IMR-90 (cell line): Measurements from ENCODE around the gene PTPRG. TPM values are rescaled to one million over a fixed set of nuclear protein-coding genes. Genes with fewer than 3 reads are reported as not detected.

Experiments
- ATAC-seq: fragments of 200-7000 bp; cut with Tn5 transposase; 2 replicates; pipeline ENCODE4 v1.9.1; 2020; ENCODE audit warnings: low read depth, mild to moderate bottlenecking, moderate library complexity
- BruUV-seq: library from RNA; stranded (reverse); fragments of 400-500 nt; replicated peaks from 2 replicates; lab custom pipeline; 2021; lab: Mats Ljungman, UMichigan
- CTCF ChIA-PET: fragments of 300-600 bp; formaldehyde crosslinking; extraction: SDS; loops from one replicate; lab custom pipeline; 2021; ENCODE audit warnings: antibody characterized with exemption; lab: Yijun Ruan, JAX
- POLR2A ChIA-PET: fragments of 300-600 bp; sonication (Branson Sonifier 250); formaldehyde crosslinking; loops from one replicate; lab custom pipeline; 2022; ENCODE audit warnings: antibody characterized with exemption; ENCODE audit not compliant: unreplicated experiment; lab: Charles Lee
- DNase-seq: peaks from one replicate; pipeline ENCODE4 v3.0.0; 2013
- H2AFZ ChIP-seq: replicated peaks from 2 replicates; pipeline ENCODE3; 2013; ENCODE audit warnings: low read length, mild to moderate bottlenecking; ENCODE audit not compliant: poor library complexity
- H2AK5ac ChIP-seq: 2 replicates; pipeline ENCODE4 v1.6.1; 2013; ENCODE audit warnings: low read depth, low read length, inconsistent platforms
- H2AK9ac ChIP-seq: replicated peaks from 2 replicates; pipeline ENCODE3; 2013; ENCODE audit warnings: mild to moderate bottlenecking, low read depth, low read length, moderate library complexity; ENCODE audit not compliant: poor library complexity
- H2BK120ac ChIP-seq: 2 replicates; pipeline ENCODE4 v1.6.1; 2013; ENCODE audit warnings: low read depth, low read length, inconsistent platforms
- H2BK15ac ChIP-seq: 3 replicates; pipeline ENCODE4 v1.6.1; 2013; ENCODE audit warnings: low read depth, low read length, inconsistent platforms
- H2BK20ac ChIP-seq: 2 replicates; pipeline ENCODE4 v1.6.1; 2013; ENCODE audit warnings: low read depth, mild to moderate bottlenecking, inconsistent platforms, low read length, moderate library complexity
- H2BK5ac ChIP-seq: 2 replicates; pipeline ENCODE4 v1.6.1; 2013; ENCODE audit warnings: mild to moderate bottlenecking, low read depth, low read length, inconsistent platforms; ENCODE audit not compliant: poor library complexity, severe bottlenecking
- H3K14ac ChIP-seq: replicated peaks from 2 replicates; pipeline ENCODE4 v1.6.1; 2013; ENCODE audit warnings: low read depth, low read length, inconsistent platforms
- H3K18ac ChIP-seq: 2 replicates; pipeline ENCODE4 v1.6.1; 2013; ENCODE audit warnings: low read depth, low read length, control low read depth
- H3K23ac ChIP-seq: 2 replicates; pipeline ENCODE4 v1.6.1; 2013; ENCODE audit warnings: low read depth, low read length, inconsistent platforms
- H3K27ac ChIP-seq: 2 replicates; pipeline ENCODE4 v1.5.1; 2013; ENCODE audit warnings: mild to moderate bottlenecking, control low read depth, low read length; ENCODE audit not compliant: insufficient read depth
- H3K27me3 ChIP-seq: 2 replicates; pipeline ENCODE4 v1.6.1; 2013; ENCODE audit warnings: low read length; ENCODE audit not compliant: control insufficient read depth, insufficient read depth
- H3K36me3 ChIP-seq: 2 replicates; pipeline ENCODE4 v1.6.1; 2013; ENCODE audit warnings: low read length, mixed read lengths; ENCODE audit not compliant: control insufficient read depth, insufficient read depth
- H3K4ac ChIP-seq: 2 replicates; pipeline ENCODE4 v1.6.1; 2013; ENCODE audit warnings: low read depth, low read length, inconsistent platforms
- H3K4me1 ChIP-seq: 2 replicates; pipeline ENCODE4 v1.6.1; 2013; ENCODE audit warnings: low read length, mixed read lengths; ENCODE audit not compliant: control insufficient read depth, insufficient read depth
- H3K4me2 ChIP-seq: 2 replicates; pipeline ENCODE4 v1.6.1; 2013; ENCODE audit warnings: low read depth, mild to moderate bottlenecking, control low read depth, low read length, moderate library complexity
- H3K4me3 ChIP-seq: 2 replicates; pipeline ENCODE4 v1.5.1; 2013; ENCODE audit warnings: low read depth, mild to moderate bottlenecking, control low read depth, low read length, moderate library complexity; ENCODE audit not compliant: insufficient read depth
- H3K56ac ChIP-seq: 2 replicates; pipeline ENCODE4 v1.6.1; 2013; ENCODE audit warnings: low read length, inconsistent platforms; ENCODE audit not compliant: insufficient read depth; ENCODE audit errors: extremely low read depth
- H3K79me1 ChIP-seq, 2 experiments: 2 replicates each; pipeline ENCODE4 v1.6.1; 2013; ENCODE audit warnings: low read length in 2 of 2, inconsistent platforms in 1 of 2, low read depth in 1 of 2
- H3K9ac ChIP-seq: 2 replicates; pipeline ENCODE4 v1.6.1; 2013; ENCODE audit warnings: low read depth, low read length, control low read depth
- H3K9me1 ChIP-seq: 2 replicates; pipeline ENCODE4 v1.6.1; 2013; ENCODE audit warnings: low read length, inconsistent platforms; ENCODE audit not compliant: insufficient read depth
- H3K9me3 ChIP-seq: 2 replicates; pipeline ENCODE4 v1.6.1; 2013; ENCODE audit warnings: low read length; ENCODE audit not compliant: control insufficient read depth, insufficient read depth
- H4K20me1 ChIP-seq: 2 replicates; pipeline ENCODE4 v1.6.1; 2013; ENCODE audit warnings: low read length, inconsistent platforms; ENCODE audit not compliant: insufficient read depth
- H4K5ac ChIP-seq: 2 replicates; pipeline ENCODE4 v1.6.1; 2013; ENCODE audit warnings: mild to moderate bottlenecking, low read depth, low read length, control low read depth
- H4K8ac ChIP-seq, 2 experiments: 2 replicates each; pipeline ENCODE4 v1.6.1; 2013; ENCODE audit warnings: low read depth in 2 of 2, low read length in 2 of 2, control low read depth in 1 of 2, inconsistent platforms in 1 of 2
- H4K91ac ChIP-seq: 2 replicates; pipeline ENCODE4 v1.6.1; 2013; ENCODE audit warnings: low read depth, low read length, inconsistent platforms; ENCODE audit not compliant: insufficient read depth
- BHLHE40 ChIP-seq: fragments of 150-350 bp; IDR thresholded peaks from 2 replicates; pipeline ENCODE4 v1.6.1; 2016; ENCODE audit warnings: mild to moderate bottlenecking, low read depth, low read length
- CEBPB ChIP-seq: IDR thresholded peaks from 2 replicates; pipeline ENCODE4 v1.6.1; 2012; ENCODE audit warnings: low read depth, low read length, improper control_type of control experiment
- FOS ChIP-seq: fragments of 150-350 bp; IDR thresholded peaks from 2 replicates; pipeline ENCODE4 v1.6.1; 2016; ENCODE audit warnings: low read depth, low read length
- MAFK ChIP-seq: IDR thresholded peaks from 2 replicates; pipeline ENCODE4 v1.6.1; 2012; ENCODE audit warnings: low read depth, low read length, improper control_type of control experiment
- MAZ ChIP-seq: IDR thresholded peaks from 2 replicates; pipeline ENCODE4 v1.6.1; 2012; ENCODE audit warnings: low read depth, mild to moderate bottlenecking, low read length, improper control_type of control experiment, moderate library complexity, borderline replicate concordance
- MXI1 ChIP-seq: IDR thresholded peaks from 2 replicates; pipeline ENCODE4 v1.6.1; 2012; ENCODE audit warnings: low read depth, mild to moderate bottlenecking, low read length, moderate library complexity, borderline replicate concordance
- NFE2L2 ChIP-seq: fragments of 150-350 bp; IDR thresholded peaks from 2 replicates; pipeline ENCODE4 v1.6.1; 2016; ENCODE audit warnings: low read depth, mild to moderate bottlenecking, low read length
- POLR2A ChIP-seq: IDR thresholded peaks from 2 replicates; pipeline ENCODE4 v1.6.1; 2012; ENCODE audit warnings: mild to moderate bottlenecking, low read depth, low read length
- RAD21 ChIP-seq: IDR thresholded peaks from 2 replicates; pipeline ENCODE4 v1.6.1; 2012; ENCODE audit warnings: low read length, improper control_type of control experiment
- RCOR1 ChIP-seq: IDR thresholded peaks from 2 replicates; pipeline ENCODE4 v1.6.1; 2012; ENCODE audit warnings: mild to moderate bottlenecking, low read length, improper control_type of control experiment; ENCODE audit not compliant: insufficient replicate concordance
- SMC3 ChIP-seq: fragments of 150-350 bp; IDR thresholded peaks from 2 replicates; pipeline ENCODE4 v1.6.1; 2016; ENCODE audit warnings: low read depth, mild to moderate bottlenecking, antibody characterized with exemption, low read length, moderate library complexity
- WGBS, 2 experiments: methylation state at CpG; one replicate each; pipeline versions ENCODE4 v1.1.5 to v1.1.7; 2013; ENCODE audit warnings: missing lambda C conversion rate in 2 of 2; ENCODE audit not compliant: insufficient read length in 1 of 2; ENCODE audit errors: extremely low coverage in 2 of 2; 5-methylcytosine and 5-hydroxymethylcytosine counted together
- dilution Hi-C: fragments of 300-500 bp; cut with HindIII; formaldehyde crosslinking; loops from one replicate; pipeline ENCODE4 v1.14.3; 2018; ENCODE audit warnings: low sequenced_read_pairs; ENCODE audit not compliant: unreplicated experiment
- in situ Hi-C: fragments of 300-500 bp; cut with MboI; formaldehyde crosslinking; loops from 3 replicates; pipeline ENCODE4 v1.14.3; 2019; ENCODE audit warnings: low sequenced_read_pairs, inconsistent platforms, mixed read lengths
- intact Hi-C: fragments of 100-400 bp; cut with micrococcal nuclease; formaldehyde crosslinking; loops from 2 replicates; pipeline ENCODE4 v1.10.0; 2022
- polyA plus RNA-seq, 3 experiments: library from polyadenylated mRNA; depleted of rRNA; stranded (reverse); fragments of >200 nt; gene quantifications; 2 replicates each; pipeline ENCODE4 v1.2.3, GENCODE V29; 2012; ENCODE audit warnings: low replicate concordance in 1 of 3
- total RNA-seq: library from RNA; depleted of rRNA; stranded (reverse); fragments of >200 nt; gene quantifications from 2 replicates; pipeline ENCODE4 v1.2.3, GENCODE V29; 2012
- TF ChIP-seq, protein P1 (sequence below): conservative IDR thresholded peaks from 2 replicates; pipeline ENCODE4 v1.5.1; 2012; ENCODE audit warnings: mild to moderate bottlenecking, low read depth, low read length, improper control_type of control experiment
- TF ChIP-seq, protein P2 (sequence below): fragments of 150-350 bp; IDR thresholded peaks from 2 replicates; pipeline ENCODE4 v1.6.1; 2017; ENCODE audit warnings: mild to moderate bottlenecking, antibody characterized with exemption, low read length, low read depth
- TF ChIP-seq, protein P3 (sequence below): fragments of 150-350 bp; IDR thresholded peaks from 2 replicates; pipeline ENCODE4 v1.6.1; 2016; ENCODE audit warnings: low read depth, mild to moderate bottlenecking, low read length, moderate library complexity, borderline replicate concordance

Gene PTPRG
- total and polyA plus RNA-seq, 2 of the 4 experiments (the other 2 are of a cell fraction): 7.7 to 31.0 TPM

DNA sequence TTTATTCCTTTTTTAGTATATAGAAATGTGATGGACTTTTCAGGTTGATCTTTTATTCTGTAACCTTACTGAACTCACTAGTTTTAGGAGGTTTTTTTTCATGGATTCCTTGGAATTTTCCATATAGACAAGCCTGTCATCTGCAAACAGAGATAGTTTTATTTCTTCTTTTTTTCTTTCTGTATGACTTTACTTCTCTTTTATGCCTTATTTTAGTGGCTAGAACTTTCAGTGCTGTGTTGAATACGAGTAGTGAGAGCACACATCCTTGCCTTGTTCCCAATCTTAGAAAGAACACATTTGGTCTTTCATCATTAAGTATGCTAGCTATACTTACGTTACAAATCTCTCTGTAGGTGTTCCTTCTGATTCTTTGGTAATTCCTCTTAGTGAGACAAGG is 336.5 kb downstream of the PTPRG start:
- no peak for DNase-seq
- Histone ChIP-seq H2AK5ac (no peak overlapping the region), H2BK5ac (no peak overlapping the region), H3K18ac (no peak overlapping the region), H3K14ac (no peak overlapping the region), H3K4ac (no peak overlapping the region), H3K36me3 (no peaks in the 10 kb centered on the region), H3K27ac (no peak overlapping the region), H2BK20ac (no peak overlapping the region), H3K9me1 (peaks cover 4% of the 10 kb centered on the region), H4K91ac (no peak overlapping the region), H3K4me3 (no peak overlapping the region), H4K8ac (no peak overlapping the region), H2BK15ac (no peak overlapping the region), H2AFZ (no peak overlapping the region), H4K5ac (no peak overlapping the region), H3K56ac (no peak overlapping the region), H4K20me1 (peaks cover 22% of the 10 kb centered on the region; the same call in 1 of the 2 replicates), H2AK9ac (no peak overlapping the region), H3K9ac (no peak overlapping the region), H3K79me1 (peaks cover 28 to 30% of the 10 kb centered on the region in 2 experiments), H2BK120ac (no peak overlapping the region), H3K4me1 (peaks cover 2% of the 10 kb centered on the region; the same call in 1 of the 2 replicates), H3K23ac (no peak overlapping the region), H3K27me3 (no peaks in the 10 kb centered on the region), H3K9me3 (no peaks in the 10 kb centered on the region), H3K4me2 (no peak overlapping the region)
- ChIA-PET CTCF (no interaction called here), POLR2A (no interaction called here)
- dilution Hi-C loops: no loop called here
- no TSS peak for BruUV-seq
- in situ Hi-C loops: no loop called here
- TF ChIP-seq, protein P1, sequence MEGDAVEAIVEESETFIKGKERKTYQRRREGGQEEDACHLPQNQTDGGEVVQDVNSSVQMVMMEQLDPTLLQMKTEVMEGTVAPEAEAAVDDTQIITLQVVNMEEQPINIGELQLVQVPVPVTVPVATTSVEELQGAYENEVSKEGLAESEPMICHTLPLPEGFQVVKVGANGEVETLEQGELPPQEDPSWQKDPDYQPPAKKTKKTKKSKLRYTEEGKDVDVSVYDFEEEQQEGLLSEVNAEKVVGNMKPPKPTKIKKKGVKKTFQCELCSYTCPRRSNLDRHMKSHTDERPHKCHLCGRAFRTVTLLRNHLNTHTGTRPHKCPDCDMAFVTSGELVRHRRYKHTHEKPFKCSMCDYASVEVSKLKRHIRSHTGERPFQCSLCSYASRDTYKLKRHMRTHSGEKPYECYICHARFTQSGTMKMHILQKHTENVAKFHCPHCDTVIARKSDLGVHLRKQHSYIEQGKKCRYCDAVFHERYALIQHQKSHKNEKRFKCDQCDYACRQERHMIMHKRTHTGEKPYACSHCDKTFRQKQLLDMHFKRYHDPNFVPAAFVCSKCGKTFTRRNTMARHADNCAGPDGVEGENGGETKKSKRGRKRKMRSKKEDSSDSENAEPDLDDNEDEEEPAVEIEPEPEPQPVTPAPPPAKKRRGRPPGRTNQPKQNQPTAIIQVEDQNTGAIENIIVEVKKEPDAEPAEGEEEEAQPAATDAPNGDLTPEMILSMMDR: no peak
- TF ChIP-seq SMC3 (no peak), RCOR1 (no peak), RAD21 (no peak), POLR2A (no peak), CEBPB (no peak), MAZ (no peak), NFE2L2 (no peak), MXI1 (no peak), MAFK (no peak), BHLHE40 (no peak), FOS (no peak)
- TF ChIP-seq, protein P2, sequence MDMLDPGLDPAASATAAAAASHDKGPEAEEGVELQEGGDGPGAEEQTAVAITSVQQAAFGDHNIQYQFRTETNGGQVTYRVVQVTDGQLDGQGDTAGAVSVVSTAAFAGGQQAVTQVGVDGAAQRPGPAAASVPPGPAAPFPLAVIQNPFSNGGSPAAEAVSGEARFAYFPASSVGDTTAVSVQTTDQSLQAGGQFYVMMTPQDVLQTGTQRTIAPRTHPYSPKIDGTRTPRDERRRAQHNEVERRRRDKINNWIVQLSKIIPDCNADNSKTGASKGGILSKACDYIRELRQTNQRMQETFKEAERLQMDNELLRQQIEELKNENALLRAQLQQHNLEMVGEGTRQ: no peak
- TF ChIP-seq, protein P3, sequence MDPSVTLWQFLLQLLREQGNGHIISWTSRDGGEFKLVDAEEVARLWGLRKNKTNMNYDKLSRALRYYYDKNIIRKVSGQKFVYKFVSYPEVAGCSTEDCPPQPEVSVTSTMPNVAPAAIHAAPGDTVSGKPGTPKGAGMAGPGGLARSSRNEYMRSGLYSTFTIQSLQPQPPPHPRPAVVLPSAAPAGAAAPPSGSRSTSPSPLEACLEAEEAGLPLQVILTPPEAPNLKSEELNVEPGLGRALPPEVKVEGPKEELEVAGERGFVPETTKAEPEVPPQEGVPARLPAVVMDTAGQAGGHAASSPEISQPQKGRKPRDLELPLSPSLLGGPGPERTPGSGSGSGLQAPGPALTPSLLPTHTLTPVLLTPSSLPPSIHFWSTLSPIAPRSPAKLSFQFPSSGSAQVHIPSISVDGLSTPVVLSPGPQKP: no peak
- ATAC-seq: no peak
- WGBS, 2 experiments: no CpG with 5 or more reads among the region's 2 CpGs
- intact Hi-C loops: no loop called here
